ENCODE data around the gene SLIT3. TPM values are rescaled to one million over a fixed set of nuclear protein-coding genes. Genes with fewer than 3 reads are reported as not detected.

SLIT3 gene
- total and polyA plus RNA-seq, 10 of the 15 experiments (the other 5 are each of a cell fraction or from before 2014, with no cell fraction given), result 0.05 TPM; not detected in 9

- Histone ChIP-seq H3K9ac (ENCODE audit: control insufficient read depth, insufficient read depth, low read length) (no peak overlapping the region), H3K9me3 (replicated peaks; ENCODE audit: control insufficient read depth, insufficient read depth, low read length) (no peaks in the 10 kb centered on the region), H3K79me2 (ENCODE audit: control insufficient read depth, insufficient read depth, low read length) (no peaks in the 10 kb centered on the region), H3K4me2 (ENCODE audit: control insufficient read depth, insufficient read depth) (no peak overlapping the region), H3K36me3 (ENCODE audit: control insufficient read depth in 2 of 2, insufficient read depth in 2 of 2, low read length in 1 of 2) (no peaks in the 10 kb centered on the region), H3K27ac (ENCODE audit: control insufficient read depth, insufficient read depth) (no peak overlapping the region), H4K20me1 (ENCODE audit: control insufficient read depth, insufficient read depth) (no peaks in the 10 kb centered on the region), H2AFZ (ENCODE audit: control insufficient read depth, low read depth, low read length) (no peak overlapping the region), H3K4me1 (ENCODE audit: control insufficient read depth, insufficient read depth, low read length) (no peaks in the 10 kb centered on the region), H3K4me3 (no peak overlapping the region), H3K27me3 (replicated peaks in 1 of 2; ENCODE audit: control insufficient read depth in 2 of 2, insufficient read depth in 2 of 2, low read length in 1 of 2) (peaks cover 0 to 1% of the 10 kb centered on the region in 2 experiments; a peak in 1 of 4 replicates)
- ChIA-PET CTCF (interaction anchor here (2.3 kb wide), 1 partner anchor 8 kb away, joined by 7 read pairs; no protein-coding TSS in a partner anchor), SMC1A (ENCODE audit: uncharacterized antibody, unreplicated experiment) (interaction anchor here (1.6 kb wide), 1 partner anchor 10 kb away, joined by 5 read pairs; no protein-coding TSS in a partner anchor), POLR2A (no interaction called here), RAD21 (ENCODE audit: unreplicated experiment) (no interaction called here)
- FAIRE-seq (no peak), ATAC-seq (no peak), DNase-seq (ENCODE audit: low read depth, low spot score) (no peak)
- 17% methylated on average over 5 of the region's 5 CpGs for WGBS (ENCODE audit: insufficient coverage, insufficient replicate concordance, low lambda C conversion rate, missing lambda C conversion rate)
- no TSS peak for BruUV-seq (replicated peaks)
- in situ Hi-C loops (cut with MboI), result no loop called here
- intact Hi-C loops (cut with micrococcal nuclease; ENCODE audit: unreplicated experiment), result no loop called here
- TF ChIP-seq EED (IDR thresholded peaks at IDR 0.05; ENCODE audit: low read depth) (no peak), PAX5 (IDR thresholded peaks at IDR 0.05; ENCODE audit: borderline replicate concordance, low read depth, low read length) (no peak), ESRRA (IDR thresholded peaks at IDR 0.05; ENCODE audit: low read length) (no peak), LARP7 (IDR thresholded peaks at IDR 0.05) (no peak), RELB (IDR thresholded peaks at IDR 0.05; ENCODE audit: low read depth) (no peak), STAT1 (conservative IDR thresholded peaks at IDR 0.05) (no peak), CBX5 (IDR thresholded peaks at IDR 0.05; ENCODE audit: low read depth) (no peak), DPF2 (IDR thresholded peaks at IDR 0.05) (no peak), MAX (IDR thresholded peaks at IDR 0.05; ENCODE audit: low read depth, low read length) (no peak), TBL1XR1 (IDR thresholded peaks at IDR 0.05; ENCODE audit: low read depth, low read length) (no peak), E2F8 (IDR thresholded peaks at IDR 0.05; ENCODE audit: low read depth, partially characterized antibody) (no peak), NBN (IDR thresholded peaks at IDR 0.05) (no peak), HCFC1 (IDR thresholded peaks at IDR 0.05; ENCODE audit: low read length) (no peak), RAD51 (IDR thresholded peaks at IDR 0.05) (no peak), ZNF687 (IDR thresholded peaks at IDR 0.05) (no peak), NFYB (IDR thresholded peaks at IDR 0.05; ENCODE audit: insufficient read depth, low read depth, low read length) (no peak)
- TF ChIP-seq, protein P1, sequence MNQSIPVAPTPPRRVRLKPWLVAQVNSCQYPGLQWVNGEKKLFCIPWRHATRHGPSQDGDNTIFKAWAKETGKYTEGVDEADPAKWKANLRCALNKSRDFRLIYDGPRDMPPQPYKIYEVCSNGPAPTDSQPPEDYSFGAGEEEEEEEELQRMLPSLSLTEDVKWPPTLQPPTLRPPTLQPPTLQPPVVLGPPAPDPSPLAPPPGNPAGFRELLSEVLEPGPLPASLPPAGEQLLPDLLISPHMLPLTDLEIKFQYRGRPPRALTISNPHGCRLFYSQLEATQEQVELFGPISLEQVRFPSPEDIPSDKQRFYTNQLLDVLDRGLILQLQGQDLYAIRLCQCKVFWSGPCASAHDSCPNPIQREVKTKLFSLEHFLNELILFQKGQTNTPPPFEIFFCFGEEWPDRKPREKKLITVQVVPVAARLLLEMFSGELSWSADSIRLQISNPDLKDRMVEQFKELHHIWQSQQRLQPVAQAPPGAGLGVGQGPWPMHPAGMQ (IDR thresholded peaks at IDR 0.05; ENCODE audit: borderline replicate concordance), result no peak
Measured at GRCh38 chr5:168979135-168979534, 321.8 kb downstream of the SLIT3 start.
